Erythroblast (primary cell): ENCODE results near the gene CFAP46.

ENCODE experiments used
- GATA1 ChIP-seq: IDR thresholded peaks from 2 replicates; pipeline ENCODE4 v1.6.1; 2011; ENCODE audit warnings: low read depth, mild to moderate bottlenecking, control low read depth, low read length, moderate library complexity
- POLR2A ChIP-seq: IDR thresholded peaks from 2 replicates; pipeline ENCODE4 v1.6.1; 2011; ENCODE audit warnings: mild to moderate bottlenecking, low read length

GRCh38 chr10:132927824-132928223 is 14.5 kb downstream of the CFAP46 start:
- TF ChIP-seq POLR2A (no peak), GATA1 (no peak)
